GM10266 (cell line): ENCODE data around the gene CHIC2.

Source experiments
- DNase-seq: peaks from one replicate; pipeline ENCODE4 v3.0.0; 2012; ENCODE audit errors: extremely low spot score
- CTCF ChIP-seq: IDR thresholded peaks from 2 replicates; pipeline ENCODE4 v1.5.1; 2012; ENCODE audit warnings: mild to moderate bottlenecking, low read depth; ENCODE audit not compliant: control insufficient read depth, insufficient read depth; ENCODE audit errors: missing control alignments

CHIC2 gene

GRCh38 chr4:53962516-53963225 lies 101.7 kb downstream of the CHIC2 start:
- no peak for TF ChIP-seq CTCF
- DNase-seq: no peak

- TF ChIP-seq CTCF: no peak
Measured at GRCh38 chr4:53961351-53961750, 103.1 kb downstream of the CHIC2 start.

GRCh38 chr4:53960843-53961242 lies 103.6 kb downstream of the CHIC2 start:
- no peak for DNase-seq
- no peak for TF ChIP-seq CTCF

More at GRCh38 chr4:53961351-53961750, 103.1 kb downstream of the CHIC2 start:
- no peak for DNase-seq
